ENCODE data around the gene GNB2.

The GNB2 gene

GRCh38 chr7:100681491-100682227 lies 8.1 kb downstream of the GNB2 start:
- no peak for DNase-seq
- Histone ChIP-seq H3K4me1 (peaks cover 0 to 23% (median 4%) of the 10 kb centered on the region in 4 donors), H3K4me3 (no peak overlapping the region), H3K36me3 (peaks cover 79 to 99% (median 92%) of the 10 kb centered on the region in 3 donors), H3K27ac (no peak overlapping the region), H3K27me3 (no peaks in the 10 kb centered on the region), H3K9me3 (no peaks in the 10 kb centered on the region)
- TF ChIP-seq CTCF (IDR thresholded peaks at IDR 0.05) = no peak
- intact Hi-C loops (cut with DNase I; ENCODE audit: low total_unique reads) = no loop called here

GRCh38 chr7:100682228-100682741 lies 8.7 kb downstream of the GNB2 start:
- intact Hi-C loops (cut with DNase I; ENCODE audit: low total_unique reads) = no loop called here
- no peaks in the 10 kb centered on the region for H3K27me3 ChIP-seq
- DNase-seq = no peak
- no peak overlapping the region for H3K4me3 ChIP-seq
- H3K27ac ChIP-seq = no peak overlapping the region
- no peaks in the 10 kb centered on the region for H3K9me3 ChIP-seq
- no peak for TF ChIP-seq CTCF (IDR thresholded peaks at IDR 0.05)
- H3K36me3 ChIP-seq = peaks cover 79 to 99% (median 92%) of the 10 kb centered on the region in 3 donors
- peaks cover 0 to 19% (median 3%) of the 10 kb centered on the region in 4 donors for H3K4me1 ChIP-seq

- TF ChIP-seq CTCF (IDR thresholded peaks at IDR 0.05) = no peak
- Histone ChIP-seq H3K27me3 (no peaks in the 10 kb centered on the region), H3K9me3 (no peaks in the 10 kb centered on the region), H3K36me3 (peaks cover 79 to 99% (median 92%) of the 10 kb centered on the region in 3 donors), H3K4me1 (peaks cover 0 to 25% (median 5%) of the 10 kb centered on the region in 4 donors), H3K27ac (no peak overlapping the region), H3K4me3 (no peak overlapping the region)
- no peak for DNase-seq
- intact Hi-C loops (cut with DNase I; ENCODE audit: low total_unique reads) = no loop called here
These were observed 9.6 kb downstream of the GNB2 start for GRCh38 chr7:100682991-100683658.

GRCh38 chr7:100683659-100684533 lies 10.4 kb downstream of the GNB2 start:
- peaks cover 72 to 99% (median 90%) of the 10 kb centered on the region in 3 donors for H3K36me3 ChIP-seq

More at GRCh38 chr7:100683659-100684533, 10.4 kb downstream of the GNB2 start:
- TF ChIP-seq CTCF (IDR thresholded peaks at IDR 0.05) = no peak
- H3K27ac ChIP-seq = no peak overlapping the region
- intact Hi-C loops (cut with DNase I; ENCODE audit: low total_unique reads) = no loop called here
- peaks cover 0 to 27% (median 8%) of the 10 kb centered on the region in 4 donors for H3K4me1 ChIP-seq
- no peaks in the 10 kb centered on the region for H3K9me3 ChIP-seq
- H3K4me3 ChIP-seq = no peak overlapping the region
- no peaks in the 10 kb centered on the region for H3K27me3 ChIP-seq
- no peak for DNase-seq

Measured in tibial artery (tissue), 4 donors.